ENCODE results near the gene SH3RF2. TPM values are rescaled to one million over a fixed set of nuclear protein-coding genes. Genes with fewer than 3 reads are reported as not detected.

SH3RF2 gene
- total and polyA plus RNA-seq, 10 of the 15 experiments (the other 5 are each of a cell fraction or from before 2014, with no cell fraction given): 0.15 TPM; not detected in 9

GRCh38 chr5:145908206-145908960, 28.0 kb upstream of the SH3RF2 start:
- Histone ChIP-seq H3K9me3 (replicated peaks; ENCODE audit: control insufficient read depth, insufficient read depth, low read length) (no peaks in the 10 kb centered on the region), H3K27me3 (replicated peaks in 1 of 2; ENCODE audit: control insufficient read depth in 2 of 2, insufficient read depth in 2 of 2, low read length in 1 of 2) (peaks cover 0 to 2% of the 10 kb centered on the region in 2 experiments; a peak in 2 of 4 replicates), H3K9ac (ENCODE audit: control insufficient read depth, insufficient read depth, low read length) (no peak overlapping the region), H3K79me2 (ENCODE audit: control insufficient read depth, insufficient read depth, low read length) (no peaks in the 10 kb centered on the region), H3K36me3 (ENCODE audit: control insufficient read depth in 2 of 2, insufficient read depth in 2 of 2, low read length in 1 of 2) (no peaks in the 10 kb centered on the region), H3K4me3 (no peak overlapping the region), H3K4me2 (ENCODE audit: control insufficient read depth, insufficient read depth) (no peak overlapping the region), H2AFZ (ENCODE audit: control insufficient read depth, low read depth, low read length) (no peak overlapping the region), H3K4me1 (ENCODE audit: control insufficient read depth, insufficient read depth, low read length) (no peaks in the 10 kb centered on the region), H4K20me1 (ENCODE audit: control insufficient read depth, insufficient read depth) (no peaks in the 10 kb centered on the region), H3K27ac (ENCODE audit: control insufficient read depth, insufficient read depth) (no peak overlapping the region)
- ATAC-seq: no peak
- ChIA-PET CTCF (interaction anchor here (1.6 kb wide), 1 partner anchor 19 kb away, joined by 3 read pairs; no protein-coding TSS in a partner anchor), SMC1A (ENCODE audit: uncharacterized antibody, unreplicated experiment) (no interaction called here), POLR2A (no interaction called here), RAD21 (ENCODE audit: unreplicated experiment) (no interaction called here)
- TF ChIP-seq KAT2A (conservative IDR thresholded peaks at IDR 0.05; ENCODE audit: control insufficient read depth, low read depth, low read length): no peak
- in situ Hi-C loops (cut with MboI) (no loop called here), intact Hi-C loops (cut with micrococcal nuclease; ENCODE audit: unreplicated experiment) (no loop called here)
- no peak for DNase-seq (ENCODE audit: low read depth, low spot score)
- WGBS (ENCODE audit: insufficient coverage, insufficient replicate concordance, low lambda C conversion rate, missing lambda C conversion rate): 31% methylated on average over 3 of the region's 3 CpGs
- no TSS peak for BruUV-seq (replicated peaks)
- FAIRE-seq: no peak

- H3K4me2 ChIP-seq (ENCODE audit: control insufficient read depth, insufficient read depth): no peak overlapping the region
- no peaks in the 10 kb centered on the region for H3K4me1 ChIP-seq (ENCODE audit: control insufficient read depth, insufficient read depth, low read length)
- BruUV-seq (replicated peaks): no TSS peak
- no peaks in the 10 kb centered on the region for H3K9me3 ChIP-seq (replicated peaks; ENCODE audit: control insufficient read depth, insufficient read depth, low read length)
- no peak overlapping the region for H3K27ac ChIP-seq (ENCODE audit: control insufficient read depth, insufficient read depth)
- no peaks in the 10 kb centered on the region for H3K79me2 ChIP-seq (ENCODE audit: control insufficient read depth, insufficient read depth, low read length)
- POLR2A ChIA-PET: no interaction called here
- DNase-seq (ENCODE audit: low read depth, low spot score) (no peak), ATAC-seq (no peak), FAIRE-seq (no peak)
- TF ChIP-seq TARDBP (IDR thresholded peaks at IDR 0.05; ENCODE audit: borderline replicate concordance): no peak
- no peak for TF ChIP-seq FOXM1 (IDR thresholded peaks at IDR 0.05; ENCODE audit: low read depth, low read length)
- TF ChIP-seq SUZ12 (IDR thresholded peaks at IDR 0.05; ENCODE audit: unreplicated experiment): no peak
- TF ChIP-seq NR2F1 (conservative IDR thresholded peaks at IDR 0.05): no peak
- no peak for TF ChIP-seq RELB (IDR thresholded peaks at IDR 0.05; ENCODE audit: low read depth)
- no peak for TF ChIP-seq PKNOX1 (IDR thresholded peaks at IDR 0.05)
- TF ChIP-seq ATF7 (IDR thresholded peaks at IDR 0.05; ENCODE audit: low read depth): no peak
- TF ChIP-seq RCOR1 (conservative IDR thresholded peaks at IDR 0.05; ENCODE audit: low read depth, low read length): no peak
- TF ChIP-seq ASH2L (IDR thresholded peaks at IDR 0.05; ENCODE audit: borderline replicate concordance, low read depth): no peak
- no peak for TF ChIP-seq E4F1 (IDR thresholded peaks at IDR 0.05; ENCODE audit: borderline replicate concordance, partially characterized antibody)
- H3K27me3 ChIP-seq (replicated peaks in 1 of 2; ENCODE audit: control insufficient read depth in 2 of 2, insufficient read depth in 2 of 2, low read length in 1 of 2): peaks cover 0 to 2% of the 10 kb centered on the region in 2 experiments; a peak in 2 of 4 replicates
- H4K20me1 ChIP-seq (ENCODE audit: control insufficient read depth, insufficient read depth): no peaks in the 10 kb centered on the region
- no peak overlapping the region for H3K9ac ChIP-seq (ENCODE audit: control insufficient read depth, insufficient read depth, low read length)
- no peaks in the 10 kb centered on the region for H3K36me3 ChIP-seq (ENCODE audit: control insufficient read depth in 2 of 2, insufficient read depth in 2 of 2, low read length in 1 of 2)
- in situ Hi-C loops (cut with MboI) (no loop called here), intact Hi-C loops (cut with micrococcal nuclease; ENCODE audit: unreplicated experiment) (no loop called here)
- SMC1A ChIA-PET (ENCODE audit: uncharacterized antibody, unreplicated experiment): interaction anchor here (0.9 kb wide), 1 partner anchor 11 kb away, joined by 3 read pairs; no protein-coding TSS in a partner anchor
- RAD21 ChIA-PET (ENCODE audit: unreplicated experiment): no interaction called here
- WGBS (ENCODE audit: insufficient coverage, insufficient replicate concordance, low lambda C conversion rate, missing lambda C conversion rate): 33% methylated on average over 6 of the region's 6 CpGs
- CTCF ChIA-PET: interaction anchor here (0.6 kb wide), 1 partner anchor 54 kb away, joined by 3 read pairs; no protein-coding TSS in a partner anchor
- H2AFZ ChIP-seq (ENCODE audit: control insufficient read depth, low read depth, low read length): no peak overlapping the region
- H3K4me3 ChIP-seq: no peak overlapping the region
Observed at GRCh38 chr5:145911164-145911563, 25.2 kb upstream of the SH3RF2 start.

All from GM12878 (cell line).